Testis (tissue), 2 donors: ENCODE data around the gene MOV10.

Experiments
- POLR2A ChIP-seq: fragments of 450-650 bp; IDR thresholded peaks from one replicate; pipeline ENCODE4 v1.6.1; 2017; ENCODE audit warnings: antibody characterized with exemption, mild to moderate bottlenecking, moderate library complexity
- TF ChIP-seq, protein P1 (sequence below), 3 experiments: fragments of 450-650 bp in 2 of 3; fragments of 200-600 bp in 1 of 3; sonication (generic) in 1 of 3; IDR thresholded peaks; one replicate each; pipeline ENCODE4 v1.5.1; 2016 to 2019; ENCODE audit warnings: antibody characterized with exemption in 3 of 3, mild to moderate bottlenecking in 2 of 3, moderate library complexity in 1 of 3

GRCh38 chr1:112718691-112719418 lies 44.4 kb downstream of the MOV10 start:
- TF ChIP-seq, protein P1, sequence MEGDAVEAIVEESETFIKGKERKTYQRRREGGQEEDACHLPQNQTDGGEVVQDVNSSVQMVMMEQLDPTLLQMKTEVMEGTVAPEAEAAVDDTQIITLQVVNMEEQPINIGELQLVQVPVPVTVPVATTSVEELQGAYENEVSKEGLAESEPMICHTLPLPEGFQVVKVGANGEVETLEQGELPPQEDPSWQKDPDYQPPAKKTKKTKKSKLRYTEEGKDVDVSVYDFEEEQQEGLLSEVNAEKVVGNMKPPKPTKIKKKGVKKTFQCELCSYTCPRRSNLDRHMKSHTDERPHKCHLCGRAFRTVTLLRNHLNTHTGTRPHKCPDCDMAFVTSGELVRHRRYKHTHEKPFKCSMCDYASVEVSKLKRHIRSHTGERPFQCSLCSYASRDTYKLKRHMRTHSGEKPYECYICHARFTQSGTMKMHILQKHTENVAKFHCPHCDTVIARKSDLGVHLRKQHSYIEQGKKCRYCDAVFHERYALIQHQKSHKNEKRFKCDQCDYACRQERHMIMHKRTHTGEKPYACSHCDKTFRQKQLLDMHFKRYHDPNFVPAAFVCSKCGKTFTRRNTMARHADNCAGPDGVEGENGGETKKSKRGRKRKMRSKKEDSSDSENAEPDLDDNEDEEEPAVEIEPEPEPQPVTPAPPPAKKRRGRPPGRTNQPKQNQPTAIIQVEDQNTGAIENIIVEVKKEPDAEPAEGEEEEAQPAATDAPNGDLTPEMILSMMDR (IDR thresholded peaks at IDR 0.05), result peak; percentile 72 to 79 (median 77)
- no peak for TF ChIP-seq POLR2A
